Coronary artery (tissue), 2 donors: Measurements from ENCODE around the gene HIF1AN.

Experiments
- DNase-seq: peaks from one replicate; pipeline ENCODE4 v3.0.0-alpha.2; 2017; ENCODE audit warnings: low spot score
- H3K27ac ChIP-seq, 2 donors: fragments of 200-600 bp; sonication (generic); one replicate each; pipeline ENCODE4 v1.5.1; 2016 to 2019
- H3K4me3 ChIP-seq: fragments of 200-600 bp; sonication (generic); 2 replicates; pipeline ENCODE4 v1.5.1; 2016; ENCODE audit warnings: mild to moderate bottlenecking, moderate library complexity
- CTCF ChIP-seq: fragments of 200-600 bp; sonication (generic); IDR thresholded peaks from one replicate; pipeline ENCODE4 v1.5.1; 2019; ENCODE audit warnings: antibody characterized with exemption

HIF1AN gene

DNA sequence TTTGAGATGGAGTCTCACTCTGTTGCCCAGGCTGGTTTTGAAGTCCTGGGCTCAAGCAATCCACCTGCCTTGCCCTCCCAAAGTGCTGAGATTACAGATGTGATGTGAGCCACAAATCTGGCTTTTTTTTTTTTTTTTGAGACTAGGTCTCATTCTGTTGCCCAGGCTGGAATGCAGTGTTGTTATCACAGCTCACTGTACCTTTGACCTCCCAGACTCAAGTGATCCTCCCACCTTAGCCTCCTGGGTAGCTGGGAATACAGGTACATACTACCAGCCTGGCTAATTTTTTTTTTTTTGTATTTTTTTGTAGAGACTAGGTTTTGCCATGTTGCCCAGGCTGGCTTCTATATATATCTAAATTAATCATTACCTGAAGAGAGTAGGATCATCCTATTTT lies 62.4 kb downstream of the HIF1AN start:
- DNase-seq = no peak
- Histone ChIP-seq H3K4me3 (no peak overlapping the region), H3K27ac (no peak overlapping the region)
- TF ChIP-seq CTCF = no peak

DNA sequence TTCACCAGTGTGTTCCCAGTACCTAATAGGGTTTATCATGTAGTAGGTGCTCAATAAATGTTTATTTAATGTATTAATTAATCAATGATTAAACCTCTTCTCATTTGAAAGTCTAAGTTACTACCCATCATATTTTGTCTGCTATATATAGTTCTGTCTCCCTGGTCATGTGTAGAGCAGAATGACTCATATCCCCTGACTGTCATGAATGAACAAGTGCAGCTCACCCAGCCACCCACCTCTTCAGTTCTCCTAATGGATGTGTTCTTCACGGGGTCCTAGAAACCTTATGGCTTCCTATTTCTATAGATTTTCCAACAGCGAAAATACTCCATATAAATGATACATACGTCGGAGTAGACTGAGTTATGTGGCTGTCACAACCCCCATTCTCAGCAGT lies 64.5 kb downstream of the HIF1AN start:
- TF ChIP-seq CTCF = no peak
- no peak for DNase-seq
- Histone ChIP-seq H3K27ac (no peak overlapping the region), H3K4me3 (no peak overlapping the region)

GRCh38 chr10:100607439-100607838 lies 71.7 kb downstream of the HIF1AN start:
- no peak overlapping the region for H3K4me3 ChIP-seq
- TF ChIP-seq CTCF = no peak
- no peak overlapping the region for H3K27ac ChIP-seq
- DNase-seq = no peak
